NCI-H226 (cell line): Measurements from ENCODE around the gene PDE4B.

Experiments
- DNase-seq: peaks from one replicate; pipeline ENCODE4 v3.0.0-alpha.2; 2015

Gene PDE4B

DNA sequence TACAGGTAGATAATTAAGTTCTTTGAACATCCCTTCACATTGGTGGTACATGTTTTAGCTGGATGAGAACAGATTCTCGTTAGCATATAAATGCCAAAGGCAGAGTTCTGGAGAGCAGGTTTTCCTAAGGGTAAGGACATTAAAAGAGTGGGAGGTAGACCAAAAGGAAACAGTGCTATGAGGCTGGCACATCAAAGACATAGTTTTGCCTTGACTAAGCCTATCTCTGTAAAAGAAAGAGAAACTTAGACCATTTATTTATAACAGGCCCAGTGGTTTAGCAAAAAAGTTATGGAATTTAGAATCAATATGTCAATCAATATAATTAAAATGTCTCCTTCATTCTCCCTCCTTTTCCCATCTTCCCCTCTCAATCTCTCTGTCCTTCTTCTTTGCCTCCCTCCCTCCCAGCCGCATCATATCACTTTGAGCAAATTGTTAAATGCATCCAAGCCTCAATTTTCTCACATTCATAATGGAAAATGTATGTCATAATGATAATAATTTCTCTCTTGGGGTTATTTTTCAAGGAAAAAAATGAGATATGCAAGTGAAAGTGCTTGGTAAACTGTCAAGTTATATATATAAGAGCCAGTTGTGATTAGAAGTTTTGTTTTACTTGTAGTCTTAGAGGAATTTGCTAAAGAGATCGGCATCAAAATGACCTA, 531.4 kb downstream of the PDE4B start:
- DNase-seq: no peak

DNA sequence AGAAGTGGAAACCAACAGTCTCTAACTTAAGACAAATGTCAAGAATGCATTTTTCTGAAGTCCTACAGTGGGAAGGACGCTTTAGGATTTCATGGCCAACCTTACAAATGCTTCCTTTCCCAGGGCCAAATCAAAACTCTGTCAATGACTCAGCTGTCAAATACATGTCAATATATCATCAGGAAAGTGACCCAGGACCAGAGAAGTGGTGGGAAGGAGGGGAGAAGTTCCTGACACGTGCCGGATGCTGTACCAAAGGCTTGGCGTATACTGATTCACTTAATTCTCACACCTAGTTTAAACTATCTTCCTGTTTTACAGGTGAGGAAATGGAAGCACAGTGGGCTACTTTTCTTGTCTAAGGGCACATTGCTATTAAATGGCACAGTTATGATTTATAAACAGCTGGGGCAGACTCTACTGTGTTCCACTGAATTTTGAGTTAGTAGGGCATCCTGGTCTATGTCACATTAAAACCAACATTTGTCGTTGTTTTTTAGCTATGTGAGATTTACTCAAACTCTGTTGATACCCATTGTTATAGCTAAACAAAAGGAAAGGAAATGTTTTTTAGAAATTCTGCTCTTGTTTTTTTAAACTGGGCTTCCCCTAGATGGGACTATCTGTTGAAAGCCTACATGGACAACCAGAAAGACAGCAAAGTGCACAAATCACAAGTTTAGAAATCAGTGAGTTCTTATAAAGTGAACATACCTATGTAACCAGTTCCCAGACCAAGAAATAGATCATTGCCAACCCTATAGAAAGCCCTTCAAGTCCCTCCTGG, 533.1 kb downstream of the PDE4B start:
- no peak for DNase-seq

DNA sequence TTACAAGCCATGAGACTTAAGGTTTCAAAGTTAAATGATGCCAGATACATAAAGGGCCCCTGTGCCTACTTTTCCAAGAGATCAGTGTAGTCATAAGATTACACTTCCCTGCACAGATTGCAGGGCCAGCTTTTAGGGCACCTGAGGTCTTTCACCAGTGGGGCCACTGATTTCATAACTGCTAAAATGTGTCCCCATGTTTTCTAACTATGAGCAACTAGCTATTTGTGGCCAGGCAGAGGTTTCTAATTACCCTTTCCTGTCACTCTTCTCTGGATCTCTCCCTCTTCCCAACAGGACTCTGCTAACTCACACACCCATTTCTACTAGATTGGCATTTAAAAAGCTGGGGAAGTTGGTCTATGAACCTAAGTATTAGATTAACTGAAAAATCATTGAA, 534.2 kb downstream of the PDE4B start:
- no peak for DNase-seq

DNA sequence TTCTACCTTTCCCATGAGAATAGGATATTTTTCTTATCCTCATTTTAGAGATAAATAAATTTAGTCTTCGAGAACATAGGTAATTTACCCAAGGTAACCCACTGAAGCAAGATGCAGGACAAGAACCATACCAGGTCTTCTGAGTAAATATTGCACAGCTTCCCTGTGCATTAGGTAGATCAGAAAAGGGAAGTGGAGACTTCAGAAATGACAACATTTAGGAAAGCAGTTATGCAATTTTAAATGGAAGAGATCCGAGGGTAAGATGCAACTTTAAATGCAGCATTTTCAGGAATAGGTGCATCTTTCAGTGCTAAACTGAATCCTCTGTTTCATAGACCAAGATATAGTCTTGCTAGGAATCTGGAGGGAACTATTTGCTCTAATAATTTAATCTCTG, 534.9 kb downstream of the PDE4B start:
- no peak for DNase-seq

DNA sequence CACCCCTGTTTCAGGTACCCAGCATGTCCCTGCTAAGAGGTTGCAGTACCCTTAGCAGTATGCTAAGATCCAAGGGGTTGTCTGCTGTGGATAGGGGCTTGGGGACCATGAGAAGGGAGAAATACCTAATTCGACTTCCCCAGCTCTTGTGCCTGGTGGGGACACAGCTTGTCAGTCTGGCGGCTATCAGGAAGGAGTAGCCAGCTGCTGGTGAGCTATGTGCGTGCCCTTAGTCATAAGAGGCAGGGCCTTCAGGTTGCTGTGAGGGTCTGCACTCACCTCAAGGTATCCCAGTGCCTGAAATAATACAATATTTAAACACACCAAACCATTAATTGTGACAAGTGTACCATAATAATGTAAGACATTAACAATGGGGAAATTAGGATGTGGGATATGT, 536.2 kb downstream of the PDE4B start:
- DNase-seq: no peak

DNA sequence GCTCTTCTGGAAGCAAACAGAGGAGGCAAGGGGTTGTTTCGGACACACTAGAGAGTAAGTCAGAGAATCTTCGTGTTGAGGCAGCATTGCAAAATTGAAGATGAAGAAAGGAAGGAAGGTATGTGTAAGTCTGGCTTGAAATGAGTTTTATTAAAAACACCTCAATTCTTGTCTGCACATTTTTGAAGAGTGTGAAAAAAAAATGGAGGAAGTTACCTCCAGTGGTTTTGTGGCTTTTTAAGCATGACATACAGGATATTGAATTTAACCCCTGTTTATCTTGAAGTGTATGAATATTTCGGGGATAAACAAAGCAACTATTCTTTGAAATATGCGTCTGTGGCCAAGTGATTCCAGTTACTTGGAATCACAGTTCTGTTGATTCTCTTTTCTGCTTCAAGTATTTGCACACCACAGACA, 538.0 kb downstream of the PDE4B start:
- DNase-seq: peak; percentile 20

DNA sequence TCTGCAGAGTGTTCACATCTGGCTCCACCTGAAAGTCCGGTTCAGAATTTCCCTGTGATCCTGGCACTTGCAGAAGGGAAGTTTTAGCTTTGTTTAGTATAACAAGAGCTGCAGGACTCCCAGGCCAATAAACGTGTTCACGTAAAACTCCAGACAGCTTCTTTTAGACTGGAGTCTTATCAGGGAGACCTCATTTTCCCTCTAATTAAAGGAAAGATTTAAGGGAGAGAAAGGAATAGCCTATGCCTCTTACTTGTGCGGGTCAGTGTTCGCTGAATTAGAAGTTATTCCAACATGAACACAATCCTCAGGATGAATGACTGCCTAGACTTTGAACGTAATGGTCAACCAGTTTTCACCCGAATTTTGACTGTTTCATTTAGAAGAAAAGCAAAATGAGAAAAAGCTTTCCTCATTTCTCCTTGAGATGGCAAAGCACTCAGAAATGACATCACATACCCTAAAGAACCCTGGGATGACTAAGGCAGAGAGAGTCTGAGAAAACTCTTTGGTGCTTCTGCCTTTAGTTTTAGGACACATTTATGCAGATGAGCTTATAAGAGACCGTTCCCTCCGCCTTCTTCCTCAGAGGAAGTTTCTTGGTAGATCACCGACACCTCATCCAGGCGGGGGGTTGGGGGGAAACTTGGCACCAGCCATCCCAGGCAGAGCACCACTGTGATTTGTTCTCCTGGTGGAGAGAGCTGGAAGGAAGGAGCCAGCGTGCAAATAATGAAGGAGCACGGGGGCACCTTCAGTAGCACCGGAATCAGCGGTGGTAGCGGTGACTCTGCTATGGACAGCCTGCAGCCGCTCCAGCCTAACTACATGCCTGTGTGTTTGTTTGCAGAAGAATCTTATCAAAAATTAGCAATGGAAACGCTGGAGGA, 539.2 kb downstream of the PDE4B start:
- DNase-seq: peak; percentile 24

DNA sequence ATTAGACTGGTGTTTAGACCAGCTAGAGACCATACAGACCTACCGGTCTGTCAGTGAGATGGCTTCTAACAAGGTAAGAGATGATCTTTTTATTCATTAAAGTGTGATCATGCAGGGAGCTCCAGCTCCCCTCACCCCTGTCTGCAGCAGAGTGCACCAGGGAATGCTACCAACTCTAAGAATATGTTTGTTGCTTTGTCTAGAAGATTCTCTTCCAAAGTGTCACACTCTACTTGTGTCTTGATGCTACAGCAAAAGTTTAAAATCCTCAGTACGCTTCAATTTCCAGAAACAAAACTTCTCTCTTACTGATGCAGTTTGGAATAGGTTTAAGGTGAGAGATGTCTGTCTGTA, 539.8 kb downstream of the PDE4B start:
- DNase-seq: no peak

DNA sequence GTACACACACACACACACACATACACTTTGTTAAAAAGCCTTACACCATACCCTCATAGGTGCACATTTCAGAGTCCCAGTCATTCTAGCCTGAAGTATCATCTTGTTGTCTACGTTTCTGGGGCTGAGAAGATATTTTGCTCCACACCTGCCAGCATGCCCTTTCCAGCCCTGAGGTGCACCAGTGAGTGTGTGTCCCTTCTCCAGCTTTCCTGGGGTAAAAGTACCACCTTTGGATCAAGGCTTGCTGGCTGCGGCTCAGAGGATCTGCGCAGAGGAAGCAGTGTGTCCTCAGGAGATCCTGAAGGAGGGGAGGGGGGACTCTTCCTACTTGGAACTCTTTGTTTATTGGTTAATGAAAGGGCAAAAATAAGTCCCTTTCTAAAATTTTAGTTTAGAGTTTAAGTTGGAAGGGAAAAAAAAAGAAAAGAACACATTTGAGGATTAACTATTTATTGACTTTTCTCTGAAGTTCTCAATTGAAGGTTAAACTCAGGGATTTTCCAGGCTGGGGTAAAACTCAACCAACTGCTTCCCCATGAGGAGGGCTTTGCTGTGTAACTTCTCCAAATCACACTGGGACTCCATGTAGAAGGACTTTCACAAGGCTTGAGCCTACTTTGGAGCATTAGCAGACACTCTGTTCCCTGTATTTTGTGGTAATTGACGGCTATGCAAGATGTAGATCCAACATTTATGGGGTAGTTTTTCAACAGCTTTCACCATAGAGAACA, 540.9 kb downstream of the PDE4B start:
- no peak for DNase-seq

DNA sequence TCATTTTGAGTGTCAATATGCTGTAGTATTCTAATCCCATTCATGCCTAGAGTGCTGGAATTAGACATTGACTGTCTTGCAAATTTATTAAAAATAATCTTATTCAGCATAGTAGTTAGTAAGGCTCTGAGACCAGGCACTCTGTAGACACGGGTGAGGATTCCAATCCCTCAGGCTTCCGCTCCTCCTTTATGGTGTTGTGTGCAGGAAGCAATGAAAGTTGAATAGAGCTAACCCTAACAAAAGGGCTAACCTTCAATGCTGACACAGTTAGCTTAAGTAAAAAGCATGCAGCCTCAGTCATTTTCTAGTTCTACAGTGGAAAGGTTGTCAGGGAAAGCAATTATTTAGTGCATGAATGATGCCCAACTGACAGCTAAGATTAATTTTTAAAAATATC, 541.6 kb downstream of the PDE4B start:
- DNase-seq: no peak

DNA sequence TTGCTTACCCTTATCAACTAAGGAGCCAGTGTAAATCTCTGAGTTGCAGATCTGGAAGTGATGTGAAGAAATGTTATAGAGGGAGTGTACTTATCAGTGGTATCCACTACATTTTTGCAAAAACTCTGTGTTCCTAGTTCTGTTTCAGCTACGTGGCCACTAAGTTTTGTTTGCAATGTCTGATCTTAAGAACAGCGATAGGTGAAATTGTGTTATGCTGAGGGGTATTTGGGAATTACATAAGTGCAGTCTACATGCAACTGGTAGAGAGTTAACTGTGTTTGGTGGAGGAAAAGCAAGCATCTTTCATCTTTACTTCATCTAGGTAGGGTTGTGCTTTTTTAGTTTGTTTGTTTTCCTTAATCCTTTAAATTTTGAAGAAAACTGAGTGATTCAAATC, 542.4 kb downstream of the PDE4B start:
- no peak for DNase-seq

DNA sequence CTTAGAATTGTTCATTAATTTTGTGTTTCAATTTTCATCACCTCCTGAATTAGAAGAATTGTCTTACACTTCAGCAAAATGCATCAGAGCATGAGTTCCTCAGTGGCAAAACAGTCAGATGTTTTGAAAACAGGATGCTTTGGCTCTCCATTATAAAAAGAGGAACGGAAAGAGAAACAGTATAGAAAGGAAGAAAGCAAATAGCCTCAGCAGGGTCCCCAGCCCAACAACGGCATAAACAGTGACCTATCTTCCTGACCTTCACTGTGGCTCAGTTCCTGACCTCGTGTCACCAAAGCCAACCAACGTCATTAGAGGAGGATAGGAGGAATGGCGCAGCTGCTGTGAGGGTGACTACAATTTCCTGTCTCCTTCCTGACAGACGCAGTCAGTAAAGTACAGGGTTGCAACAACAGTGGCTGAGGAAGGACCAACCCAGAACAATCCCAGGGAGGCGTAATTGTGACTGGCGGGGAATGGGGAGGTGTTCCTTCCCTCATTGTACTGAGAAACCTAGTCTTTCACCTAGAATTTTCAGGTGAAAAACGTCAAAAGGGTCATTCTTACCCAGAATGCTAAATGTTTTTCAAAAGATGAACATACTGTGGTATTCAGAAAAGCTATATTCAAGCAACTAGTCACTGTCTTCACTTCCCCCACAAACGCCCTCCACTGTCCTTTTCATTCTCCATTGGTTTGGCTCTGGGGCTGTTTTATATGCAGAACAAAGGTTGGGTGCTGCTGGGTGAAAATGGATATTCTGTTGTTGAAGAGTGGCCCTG, 543.4 kb downstream of the PDE4B start:
- no peak for DNase-seq

DNA sequence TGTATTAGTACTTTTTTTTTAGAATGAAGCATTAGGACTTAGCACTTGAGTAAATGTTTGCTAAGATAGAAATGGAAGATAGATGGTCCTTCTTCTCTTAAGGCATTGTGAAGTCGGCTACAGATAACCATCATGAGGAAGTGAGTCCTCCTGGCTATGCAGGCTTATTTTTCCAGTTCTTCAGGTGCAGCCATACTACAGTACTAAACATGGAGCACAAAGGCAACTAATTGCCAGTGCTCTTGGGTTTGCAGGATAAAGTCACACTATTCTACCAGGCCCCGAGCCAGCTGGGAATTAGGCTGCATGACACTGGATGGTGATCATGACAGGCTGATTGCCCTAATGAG, 543.9 kb downstream of the PDE4B start:
- DNase-seq: no peak

DNA sequence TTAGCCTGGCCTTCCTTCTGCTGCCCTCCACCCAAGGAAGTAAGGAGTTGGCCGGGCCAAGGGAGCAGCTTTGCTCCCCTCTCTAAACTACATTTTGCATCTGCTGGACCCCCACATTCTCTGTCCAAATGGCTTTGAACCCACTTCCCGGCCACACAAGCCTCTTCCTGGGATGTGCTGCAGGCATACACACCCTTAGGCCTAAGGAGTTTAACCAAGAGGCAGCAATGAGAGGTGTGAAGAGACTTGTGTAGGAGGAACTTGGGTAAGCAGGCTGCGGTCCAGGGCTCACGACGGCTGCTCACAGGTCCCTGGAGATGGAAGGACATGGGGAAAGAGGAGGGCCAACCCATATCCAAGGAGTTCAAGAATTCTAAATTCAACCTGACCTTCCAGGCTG, 544.6 kb downstream of the PDE4B start:
- DNase-seq: no peak

DNA sequence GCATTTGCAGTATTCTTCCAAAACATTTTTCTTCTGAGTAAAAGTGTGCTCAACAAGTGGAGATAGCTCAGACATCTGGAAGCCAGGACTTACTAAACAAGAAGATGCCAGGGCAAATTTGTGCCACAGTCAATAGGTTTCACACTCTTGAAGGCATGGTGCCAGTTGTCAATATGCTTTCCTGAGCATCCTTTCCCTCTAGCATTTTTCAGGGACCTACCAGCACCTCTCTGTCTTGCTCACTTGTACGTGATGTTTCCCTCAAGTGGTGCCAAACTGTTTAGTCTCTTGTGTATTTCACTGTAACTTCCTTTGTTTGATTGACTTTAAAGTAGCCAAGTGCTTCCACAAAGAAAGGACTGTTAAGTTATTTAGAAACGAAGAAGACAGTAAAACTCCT, 547.2 kb downstream of the PDE4B start:
- no peak for DNase-seq

DNA sequence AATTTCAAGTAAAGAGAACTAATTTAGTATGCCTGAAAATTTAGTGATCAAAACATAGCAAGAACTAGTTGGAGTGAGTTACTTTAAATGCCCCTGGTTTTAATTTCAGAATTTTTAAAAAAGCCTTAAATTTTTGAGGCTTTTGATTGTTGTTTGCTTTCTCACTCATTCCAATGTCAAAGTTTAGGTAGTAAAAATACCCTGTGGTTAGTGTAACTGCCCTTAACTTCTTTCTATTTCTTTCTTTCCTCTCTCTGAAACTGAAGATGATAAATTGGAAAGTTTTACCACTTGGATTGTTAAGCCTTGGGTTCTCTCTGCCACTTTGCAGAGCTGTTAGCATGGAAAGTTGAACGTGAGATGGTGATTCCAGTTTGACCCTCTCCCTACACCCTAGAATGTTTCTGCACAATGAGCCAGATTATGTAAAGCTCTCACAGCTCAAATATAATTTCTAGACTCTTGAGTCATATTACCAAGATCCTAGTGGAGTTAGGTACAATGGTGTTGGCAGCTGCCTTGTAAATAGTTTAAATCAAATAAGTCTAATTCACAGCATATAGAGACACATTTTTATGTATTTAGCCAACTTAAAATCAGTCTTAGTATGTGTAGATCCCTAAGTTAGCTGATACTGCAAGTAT, 548.9 kb downstream of the PDE4B start:
- no peak for DNase-seq

DNA sequence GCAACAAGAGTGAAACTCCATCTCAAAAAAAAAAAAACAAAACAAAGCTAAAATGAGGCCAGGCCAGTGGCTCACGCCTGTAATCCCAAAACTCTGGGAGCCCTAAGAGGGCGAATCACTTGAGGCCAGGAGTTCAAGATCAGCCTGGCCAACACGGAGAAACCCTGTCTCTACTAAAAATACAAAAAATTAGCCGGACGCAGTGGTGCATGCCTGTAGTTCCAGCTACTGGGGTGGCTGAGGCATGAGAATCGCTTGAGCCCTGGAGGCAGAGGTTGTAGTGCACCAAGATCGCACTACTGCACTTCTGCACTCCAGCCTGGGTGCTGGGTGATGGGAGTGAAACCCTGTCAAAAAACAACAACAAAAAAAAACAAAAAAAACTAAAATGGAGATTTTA, 550.0 kb downstream of the PDE4B start:
- no peak for DNase-seq

DNA sequence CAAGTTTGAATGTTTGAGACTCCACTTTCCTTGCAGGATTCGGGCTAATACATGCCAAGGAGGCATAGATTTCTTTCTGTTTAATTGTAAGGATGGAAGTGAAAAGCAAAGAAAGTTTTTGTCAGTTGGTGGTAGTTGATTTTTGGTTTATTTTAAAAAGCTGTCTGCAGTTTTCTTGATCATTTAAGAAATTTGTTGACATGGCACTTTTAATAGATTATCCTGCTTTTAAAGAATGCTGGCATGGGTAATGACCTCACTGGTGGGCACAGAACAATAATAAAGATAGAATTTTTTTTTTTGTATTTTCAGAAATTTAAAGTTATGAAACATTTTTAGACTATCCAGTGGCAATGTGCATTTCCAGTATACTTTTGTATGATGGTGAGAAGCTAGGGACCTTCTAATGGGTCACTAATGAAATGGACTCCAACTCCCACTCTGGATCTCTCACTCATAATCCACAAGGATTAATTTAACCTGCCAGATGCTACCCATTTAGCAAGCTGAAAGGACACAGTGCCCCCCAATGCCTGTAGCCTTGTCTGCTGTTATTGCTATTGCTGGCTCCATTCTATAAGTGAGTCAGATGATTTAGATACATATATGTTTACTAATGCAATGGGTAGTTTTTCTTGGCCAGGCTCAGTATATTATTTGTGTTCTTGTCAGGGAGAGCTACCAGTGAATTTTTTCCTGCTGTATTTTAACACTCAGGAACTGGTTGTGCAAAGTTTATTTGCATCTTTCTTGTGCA, 551.1 kb downstream of the PDE4B start:
- no peak for DNase-seq

DNA sequence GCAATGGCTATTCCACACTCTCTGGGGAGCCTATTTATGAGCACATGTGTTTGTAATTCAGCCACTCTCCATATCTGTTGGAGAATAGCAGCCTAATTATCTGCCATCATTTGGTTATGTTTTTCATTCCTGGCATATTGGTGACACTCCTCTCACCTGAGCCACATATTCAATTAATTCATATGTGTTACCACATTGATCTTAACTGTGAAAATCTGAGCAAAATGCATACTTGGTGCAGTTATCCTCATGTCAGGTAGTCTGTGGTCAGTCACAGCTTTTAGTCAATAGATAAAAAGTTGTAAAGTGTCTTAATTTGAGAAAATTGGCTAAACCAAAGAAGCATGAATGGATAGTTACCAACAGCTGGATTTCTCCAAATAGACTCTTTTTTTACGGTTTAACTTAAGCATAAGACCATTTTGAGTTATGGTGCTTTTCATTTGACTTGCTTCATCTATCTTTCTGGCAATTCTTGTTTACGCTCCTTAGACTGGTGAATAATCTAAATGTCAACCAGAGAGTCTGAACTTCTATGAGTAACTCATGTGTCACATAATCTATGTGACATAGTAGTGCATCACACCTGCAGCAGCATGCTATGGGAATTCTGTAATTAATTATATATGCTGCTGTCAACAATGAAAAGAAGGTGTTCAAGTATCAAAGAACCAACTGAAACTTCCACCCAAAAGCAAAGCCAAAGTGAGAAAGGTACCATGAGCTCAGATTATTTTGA, 553.5 kb downstream of the PDE4B start:
- no peak for DNase-seq

DNA sequence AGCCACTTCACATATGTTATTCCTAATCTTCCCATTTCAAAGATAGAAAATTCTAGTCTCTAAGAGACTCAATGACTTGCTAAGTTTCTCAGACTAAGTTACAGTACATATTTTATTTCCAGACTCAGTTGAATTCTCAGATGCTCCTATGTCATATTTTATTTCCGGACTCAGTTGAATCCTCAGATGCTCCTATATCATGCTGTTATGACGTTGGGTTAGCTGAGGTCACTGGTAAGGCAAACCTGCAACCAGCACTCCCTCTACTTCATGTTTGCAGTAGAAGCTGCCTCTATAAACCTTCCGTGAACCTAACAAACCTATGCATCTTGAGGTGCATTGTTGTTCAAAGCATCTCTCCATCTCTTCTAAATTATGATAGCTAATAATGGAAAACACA, 554.2 kb downstream of the PDE4B start:
- DNase-seq: no peak
